ENCODE data around the gene ZBTB46. TPM values are rescaled to one million over a fixed set of nuclear protein-coding genes. Genes with fewer than 3 reads are reported as not detected.

Gene ZBTB46
- total RNA-seq, 1 donor from 2014 or later = 67.1 TPM

DNA sequence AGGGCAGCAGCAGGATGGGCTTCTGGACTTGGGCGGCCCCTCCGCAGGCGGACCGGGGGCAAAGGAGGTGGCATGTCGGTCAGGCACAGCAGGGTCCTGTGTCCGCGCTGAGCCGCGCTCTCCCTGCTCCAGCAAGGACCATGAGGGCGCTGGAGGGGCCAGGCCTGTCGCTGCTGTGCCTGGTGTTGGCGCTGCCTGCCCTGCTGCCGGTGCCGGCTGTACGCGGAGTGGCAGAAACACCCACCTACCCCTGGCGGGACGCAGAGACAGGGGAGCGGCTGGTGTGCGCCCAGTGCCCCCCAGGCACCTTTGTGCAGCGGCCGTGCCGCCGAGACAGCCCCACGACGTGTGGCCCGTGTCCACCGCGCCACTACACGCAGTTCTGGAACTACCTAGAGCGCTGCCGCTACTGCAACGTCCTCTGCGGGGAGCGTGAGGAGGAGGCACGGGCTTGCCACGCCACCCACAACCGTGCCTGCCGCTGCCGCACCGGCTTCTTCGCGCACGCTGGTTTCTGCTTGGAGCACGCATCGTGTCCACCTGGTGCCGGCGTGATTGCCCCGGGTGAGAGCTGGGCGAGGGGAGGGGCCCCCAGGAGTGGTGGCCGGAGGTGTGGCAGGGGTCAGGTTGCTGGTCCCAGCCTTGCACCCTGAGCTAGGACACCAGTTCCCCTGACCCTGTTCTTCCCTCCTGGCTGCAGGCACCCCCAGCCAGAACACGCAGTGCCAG lies 134.3 kb downstream of the ZBTB46 start, which contains the start of gene TNFRSF6B:
Gene TNFRSF6B, plus strand, starts transcription at position 25 of the 729 bp plus-strand sequence. Its CDS starts 116 bp downstream, at position 141.
- DNase-seq (ENCODE audit: low read depth in 2 of 2) = no peak

DNA sequence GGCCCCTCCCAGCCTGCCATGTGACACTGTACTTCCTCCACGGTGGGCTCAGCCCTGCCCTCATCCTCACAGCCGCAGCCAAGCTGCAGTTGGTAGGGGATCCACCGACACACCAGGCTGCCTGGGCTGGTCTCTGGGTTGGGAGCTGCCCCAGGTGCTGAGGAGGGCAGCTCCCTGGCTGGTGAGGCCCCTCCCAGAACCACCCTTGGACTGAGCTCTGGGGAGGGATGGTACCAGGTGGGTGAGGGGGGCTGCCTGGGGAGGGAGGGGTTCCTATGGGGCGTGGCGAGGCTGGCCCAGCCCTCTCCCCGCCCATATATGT lies 134.8 kb downstream of the ZBTB46 start:
- DNase-seq (ENCODE audit: low read depth in 2 of 2) = peak in 1 of 2 donors; percentile 44

DNA sequence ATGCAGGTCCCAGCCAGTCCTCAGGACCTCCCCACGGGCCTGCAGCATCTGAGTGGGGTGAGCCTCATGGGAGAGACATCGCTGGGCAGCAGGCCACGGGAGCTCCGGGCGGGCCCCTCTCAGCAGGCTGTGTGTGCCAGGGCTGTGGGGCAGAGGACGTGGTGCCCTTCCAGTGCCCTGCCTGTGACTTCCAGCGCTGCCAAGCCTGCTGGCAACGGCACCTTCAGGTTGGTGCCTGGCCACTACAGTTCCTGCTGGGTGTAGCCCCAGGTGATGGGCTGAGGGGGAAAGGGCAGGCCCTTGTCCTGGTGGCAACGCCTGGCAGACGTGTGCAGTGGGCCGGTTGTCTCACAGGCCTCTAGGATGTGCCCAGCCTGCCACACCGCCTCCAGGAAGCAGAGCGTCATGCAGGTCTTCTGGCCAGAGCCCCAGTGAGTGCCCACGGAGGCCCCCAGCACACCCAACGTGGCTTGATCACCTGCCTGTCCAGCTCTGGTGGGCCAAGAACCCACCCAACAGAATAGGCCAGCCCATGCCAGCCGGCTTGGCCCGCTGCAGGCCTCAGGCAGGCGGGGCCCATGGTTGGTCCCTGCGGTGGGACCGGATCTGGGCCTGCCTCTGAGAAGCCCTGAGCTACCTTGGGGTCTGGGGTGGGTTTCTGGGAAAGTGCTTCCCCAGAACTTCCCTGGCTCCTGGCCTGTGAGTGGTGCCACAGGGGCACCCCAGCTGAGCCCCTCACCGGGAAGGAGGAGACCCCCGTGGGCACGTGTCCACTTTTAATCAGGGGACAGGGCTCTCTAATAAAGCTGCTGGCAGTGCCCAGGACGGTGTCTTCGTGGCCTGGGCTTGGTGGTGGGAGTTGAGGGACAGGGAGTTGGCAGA lies 135.4 kb downstream of the ZBTB46 start:
- DNase-seq (ENCODE audit: low read depth in 2 of 2) = no peak

DNA sequence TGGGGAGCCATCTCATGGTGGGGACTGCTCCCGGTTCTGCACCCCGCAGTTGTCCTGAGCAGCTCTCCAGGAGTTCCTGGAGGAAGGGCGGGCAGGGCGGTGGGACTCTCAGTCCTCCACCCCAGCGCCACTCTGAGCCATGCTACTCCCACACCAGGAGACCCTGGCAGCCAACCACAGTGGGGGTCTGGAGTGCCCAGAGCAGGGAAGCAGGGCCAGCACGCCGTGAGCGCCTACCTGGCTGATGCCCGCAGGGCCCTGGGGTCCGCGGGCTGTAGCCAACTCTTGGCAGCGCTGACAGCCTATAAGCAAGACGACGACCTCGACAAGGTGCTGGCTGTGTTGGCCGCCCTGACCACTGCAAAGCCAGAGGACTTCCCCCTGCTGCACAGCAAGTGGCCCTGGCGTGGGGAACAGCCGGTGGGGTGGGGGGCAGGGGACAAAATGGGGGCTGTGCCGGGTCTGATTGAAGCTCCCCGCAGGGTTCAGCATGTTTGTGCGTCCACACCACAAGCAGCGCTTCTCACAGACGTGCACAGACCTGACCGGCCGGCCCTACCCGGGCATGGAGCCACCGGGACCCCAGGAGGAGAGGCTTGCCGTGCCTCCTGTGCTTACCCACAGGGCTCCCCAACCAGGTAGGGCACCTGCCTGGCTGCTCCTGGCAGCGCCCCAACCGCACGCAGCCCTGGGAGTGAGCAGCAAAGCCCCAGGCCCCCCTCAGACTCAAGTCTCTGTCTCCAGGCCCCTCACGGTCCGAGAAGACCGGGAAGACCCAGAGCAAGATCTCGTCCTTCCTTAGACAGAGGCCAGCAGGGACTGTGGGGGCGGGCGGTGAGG lies 136.3 kb downstream of the ZBTB46 start:
- DNase-seq (ENCODE audit: low read depth in 2 of 2) = no peak

DNA sequence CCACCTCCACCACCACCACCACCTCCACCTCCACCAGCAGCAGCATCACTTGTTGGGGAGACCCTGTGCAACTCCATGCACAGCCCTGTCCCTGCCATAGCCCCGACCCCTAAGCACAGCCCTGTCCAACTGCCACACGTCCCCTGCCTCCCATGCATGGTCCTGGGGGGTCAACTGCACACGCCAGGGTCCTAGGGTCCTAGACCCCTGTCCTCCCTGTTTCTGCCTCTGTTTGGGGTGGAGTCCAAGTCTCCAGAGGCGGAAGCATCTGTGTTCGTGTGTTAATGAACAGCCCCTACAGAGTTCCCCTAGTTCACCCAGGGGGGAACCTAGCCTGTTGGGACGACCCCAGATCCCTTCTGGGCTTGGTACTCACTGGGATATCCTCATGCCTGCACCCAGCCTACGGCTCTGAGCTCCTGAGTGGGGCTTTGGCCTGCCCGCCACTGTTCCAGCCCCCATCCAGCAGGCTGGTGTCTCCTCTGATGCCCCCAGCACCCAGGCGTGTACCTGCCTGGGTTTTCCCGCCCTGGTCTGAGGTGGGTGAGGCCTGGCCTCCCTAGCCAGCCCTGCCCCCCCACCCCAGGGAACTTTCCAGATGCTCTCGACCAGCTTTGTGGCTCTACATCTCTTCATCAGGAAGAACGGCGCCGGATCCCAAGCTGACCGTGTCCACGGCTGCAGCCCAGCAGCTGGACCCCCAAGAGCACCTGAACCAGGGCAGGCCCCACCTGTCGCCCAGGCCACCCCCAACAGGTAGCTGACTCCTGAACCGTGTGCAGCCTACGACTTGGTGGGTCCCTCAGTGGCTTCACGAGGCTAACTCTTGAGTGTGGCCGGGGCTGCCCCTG lies 137.1 kb downstream of the ZBTB46 start:
- no peak for DNase-seq (ENCODE audit: low read depth in 2 of 2)

Other genes starting within 250 kb of the ZBTB46 start
- 6.3 and 9.4 TPM in 2 replicates for gene GMEB2, start 204.2 kb downstream of the ZBTB46 start, total RNA-seq
- 0.38 and 0.51 TPM in 2 replicates for gene STMN3, start 177.8 kb downstream of the ZBTB46 start, total RNA-seq
- gene RTEL1, start 173.0 kb downstream of the ZBTB46 start, total RNA-seq = 6.0 and 6.1 TPM in 2 replicates
- 3.9 and 15.4 TPM in 2 replicates for gene TNFRSF6B, start 134.6 kb downstream of the ZBTB46 start, total RNA-seq
- gene ARFRP1, start 123.3 kb downstream of the ZBTB46 start, total RNA-seq = 22.5 and 38.1 TPM in 2 replicates
- gene ZGPAT, start 123.2 kb downstream of the ZBTB46 start, total RNA-seq = 10.1 and 13.8 TPM in 2 replicates
- gene LIME1, start 94.6 kb downstream of the ZBTB46 start, total RNA-seq = 0.90 and 1.5 TPM in 2 replicates
- gene SLC2A4RG, start 91.5 kb downstream of the ZBTB46 start, total RNA-seq = 5.9 and 9.2 TPM in 2 replicates
- gene ABHD16B, start 30.2 kb upstream of the ZBTB46 start, total RNA-seq = not detected in 2 replicates
- 112 and 178 TPM in 2 replicates for gene TPD52L2, start 34.0 kb upstream of the ZBTB46 start, total RNA-seq
- 67.3 and 89.9 TPM in 2 replicates for gene DNAJC5, start 63.9 kb upstream of the ZBTB46 start, total RNA-seq
- 26.6 and 45.0 TPM in 2 replicates for gene UCKL1, start 125.2 kb upstream of the ZBTB46 start, total RNA-seq
- gene ZNF512B, start 138.7 kb upstream of the ZBTB46 start, total RNA-seq = 5.9 and 11.0 TPM in 2 replicates
- gene SAMD10, start 148.4 kb upstream of the ZBTB46 start, total RNA-seq = 2.4 and 5.9 TPM in 2 replicates
- gene PRPF6, start 149.9 kb upstream of the ZBTB46 start, total RNA-seq = 40.6 and 49.0 TPM in 2 replicates
- 5.8 and 6.3 TPM in 2 replicates for gene C20orf204, start 204.9 kb upstream of the ZBTB46 start, total RNA-seq
- gene SOX18, start 218.4 kb upstream of the ZBTB46 start, total RNA-seq = 27.2 and 75.7 TPM in 2 replicates
- 27.0 and 36.0 TPM in 2 replicates for gene TCEA2, start 231.9 kb upstream of the ZBTB46 start, total RNA-seq
- 12.8 and 23.0 TPM in 2 replicates for gene RGS19, start 248.3 kb upstream of the ZBTB46 start, total RNA-seq
- gene OPRL1, start 248.8 kb upstream of the ZBTB46 start, total RNA-seq = 2.3 and 2.7 TPM in 2 replicates

Data from dermis microvascular lymphatic vessel endothelial cell (primary cell).